Activated naive CD8-positive, alpha-beta T cell (primary cell): Measurements from ENCODE around the gene SLC34A3.
A peak's percentile ranks its signal among the peaks of the same experiment; 100 is the strongest.

Experiments used
- H3K27ac Mint-ChIP-seq: one replicate; pipeline ENCODE4 v1.8.0; 2021; ENCODE audit warnings: mixed read lengths
- H3K27me3 Mint-ChIP-seq: one replicate; pipeline ENCODE4 v1.8.0; 2021; ENCODE audit warnings: mixed read lengths
- H3K36me3 Mint-ChIP-seq: one replicate; pipeline ENCODE4 v1.8.0; 2021; ENCODE audit warnings: mixed read lengths
- H3K4me1 Mint-ChIP-seq: one replicate; pipeline ENCODE4 v1.8.0; 2021; ENCODE audit warnings: low read depth, mixed read lengths
- H3K4me3 Mint-ChIP-seq: one replicate; pipeline ENCODE4 v1.8.0; 2021; ENCODE audit warnings: mild to moderate bottlenecking, mixed read lengths
- H3K9me3 Mint-ChIP-seq: one replicate; pipeline ENCODE4 v1.8.0; 2021; ENCODE audit warnings: low read depth, mixed read lengths

The SLC34A3 gene

GRCh38 chr9:137262909-137263285, 32.2 kb downstream of the SLC34A3 start:
- Mint-ChIP-seq H3K4me1 (peaks cover 2% of the 10 kb centered on the region), H3K9me3 (no peaks in the 10 kb centered on the region), H3K27ac (no peak overlapping the region), H3K4me3 (no peak overlapping the region), H3K36me3 (peaks cover 5% of the 10 kb centered on the region), H3K27me3 (no peaks in the 10 kb centered on the region)

DNA sequence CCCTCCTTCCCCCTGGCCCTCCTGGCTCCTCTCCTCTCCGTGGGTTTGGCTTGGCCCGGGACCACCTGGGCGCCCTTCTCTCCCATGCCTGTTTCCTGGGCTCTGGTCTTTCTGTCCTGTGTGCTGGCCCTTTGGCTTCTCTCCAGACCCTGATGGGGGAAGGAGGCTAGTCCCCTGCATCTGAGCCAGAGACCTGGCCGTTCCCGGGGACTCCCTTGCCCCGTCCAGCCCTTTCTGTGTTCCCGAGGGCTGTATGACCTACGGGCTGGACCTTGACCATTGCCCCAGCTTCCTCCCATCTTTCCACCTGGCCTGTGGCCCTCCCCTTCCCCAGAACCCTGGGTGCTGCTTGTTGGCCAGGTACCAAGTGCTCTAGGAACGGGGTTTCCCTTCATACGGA, 32.8 kb downstream of the SLC34A3 start:
- Mint-ChIP-seq H3K4me3 (no peak overlapping the region), H3K27me3 (no peaks in the 10 kb centered on the region), H3K27ac (no peak overlapping the region), H3K4me1 (peaks cover 2% of the 10 kb centered on the region), H3K9me3 (no peaks in the 10 kb centered on the region), H3K36me3 (peaks cover 5% of the 10 kb centered on the region)

DNA sequence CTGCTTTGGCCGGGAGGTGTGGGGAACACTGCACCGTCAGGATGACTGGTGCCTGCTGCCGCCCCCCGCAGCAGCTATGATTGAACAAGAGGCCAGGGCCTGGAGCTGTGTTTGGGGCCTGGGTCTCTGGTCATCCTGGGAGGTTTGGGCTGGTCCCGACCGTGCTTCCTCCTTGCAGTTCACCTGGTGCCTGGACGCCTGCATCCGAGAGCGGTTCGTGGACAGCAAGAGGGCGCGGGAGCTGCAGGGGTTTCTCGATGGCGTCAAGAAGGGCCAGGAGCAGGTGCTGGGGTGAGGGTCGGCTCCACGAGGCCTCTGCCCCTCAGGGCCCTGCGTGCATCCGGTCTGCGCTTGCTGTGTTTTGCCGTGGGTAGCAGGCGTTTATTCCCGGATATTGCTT, 33.4 kb downstream of the SLC34A3 start:
- Mint-ChIP-seq H3K27ac (no peak overlapping the region), H3K4me3 (no peak overlapping the region), H3K27me3 (no peaks in the 10 kb centered on the region), H3K9me3 (no peaks in the 10 kb centered on the region), H3K36me3 (peaks cover 10% of the 10 kb centered on the region), H3K4me1 (peaks cover 2% of the 10 kb centered on the region)

DNA sequence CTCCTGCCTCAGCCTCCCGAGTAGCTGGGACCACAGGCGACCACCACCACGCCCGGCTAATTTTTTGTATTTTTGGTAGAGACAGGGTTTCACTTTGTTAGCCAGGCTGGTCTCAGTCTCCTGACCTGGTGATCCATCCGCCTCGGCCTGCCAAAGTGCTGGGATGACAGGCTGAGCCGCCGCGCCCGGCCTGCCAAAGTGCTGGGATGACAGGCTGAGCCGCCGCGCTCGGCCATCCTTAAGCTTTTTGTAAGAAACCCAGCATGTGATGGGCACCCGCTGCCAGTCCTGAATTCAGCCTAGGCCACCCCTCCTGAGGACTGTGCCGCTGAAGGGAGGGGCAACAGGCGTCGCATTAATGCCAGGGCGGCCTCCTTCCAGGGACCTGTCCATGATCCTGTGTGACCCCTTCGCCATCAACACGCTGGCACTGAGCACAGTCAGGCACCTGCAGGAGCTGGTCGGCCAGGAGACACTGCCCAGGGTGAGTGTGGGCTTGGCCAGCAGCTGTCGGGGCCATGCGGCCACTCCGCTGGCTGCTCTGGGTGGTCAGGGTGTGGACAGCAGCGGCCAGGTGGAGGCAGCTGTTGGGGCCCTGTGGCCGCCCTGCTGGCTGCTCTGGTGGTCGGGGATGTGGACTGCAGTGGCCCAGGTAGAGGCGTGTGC, 34.9 kb downstream of the SLC34A3 start:
- no peak overlapping the region for H3K27ac Mint-ChIP-seq
- peaks cover 17% of the 10 kb centered on the region for H3K36me3 Mint-ChIP-seq
- H3K4me3 Mint-ChIP-seq: no peak overlapping the region
- no peaks in the 10 kb centered on the region for H3K9me3 Mint-ChIP-seq
- H3K27me3 Mint-ChIP-seq: no peaks in the 10 kb centered on the region
- H3K4me1 Mint-ChIP-seq: peaks cover 2% of the 10 kb centered on the region

GRCh38 chr9:137266162-137266527, 35.4 kb downstream of the SLC34A3 start:
- H3K4me3 Mint-ChIP-seq: no peak overlapping the region
- H3K9me3 Mint-ChIP-seq: no peaks in the 10 kb centered on the region
- peaks cover 3% of the 10 kb centered on the region for H3K4me1 Mint-ChIP-seq
- no peak overlapping the region for H3K27ac Mint-ChIP-seq
- peaks cover 17% of the 10 kb centered on the region for H3K36me3 Mint-ChIP-seq
- no peaks in the 10 kb centered on the region for H3K27me3 Mint-ChIP-seq

DNA sequence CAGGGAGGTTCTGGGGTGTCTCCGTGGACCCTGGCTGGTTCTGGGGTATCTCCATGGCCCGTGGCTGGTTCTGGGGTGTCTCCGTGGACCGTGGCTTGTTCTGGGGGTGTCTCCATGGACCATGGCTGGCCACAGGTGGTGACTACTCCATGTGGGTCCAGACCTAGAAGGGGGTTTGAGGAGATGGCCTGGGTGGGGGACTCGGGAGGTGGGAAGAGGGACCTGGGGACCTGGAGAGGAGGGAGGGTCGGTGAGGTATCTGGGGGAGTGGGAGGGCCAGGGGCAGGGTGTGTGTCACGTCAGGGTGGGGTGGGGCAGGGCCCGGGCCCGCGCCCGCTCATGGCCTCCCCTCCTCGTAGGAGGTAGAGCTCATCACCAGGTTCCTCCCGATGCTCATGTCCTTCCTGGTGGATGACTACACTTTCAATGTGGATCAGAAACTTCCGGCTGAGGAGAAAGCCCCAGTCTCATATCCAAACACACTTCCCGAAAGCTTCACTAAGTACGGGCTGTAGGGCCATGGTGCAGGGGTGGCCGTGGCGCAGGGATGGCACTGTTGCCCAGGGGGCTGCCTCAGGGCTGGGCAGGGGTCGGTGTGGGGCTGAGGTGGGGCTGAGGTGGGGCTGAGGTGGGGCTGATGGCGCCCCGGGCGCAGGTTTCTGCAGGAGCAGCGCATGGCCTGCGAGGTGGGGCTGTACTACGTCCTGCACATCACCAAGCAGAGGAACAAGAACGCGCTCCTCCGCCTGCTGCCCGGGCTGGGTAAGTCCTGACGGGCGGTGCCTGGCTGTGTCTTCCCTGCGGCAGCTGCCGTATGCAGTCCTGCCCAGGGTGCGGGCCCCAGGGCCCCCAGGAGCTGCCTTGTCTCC, 36.1 kb downstream of the SLC34A3 start:
- Mint-ChIP-seq H3K4me1 (peaks cover 6% of the 10 kb centered on the region), H3K27ac (no peak overlapping the region), H3K9me3 (no peaks in the 10 kb centered on the region), H3K36me3 (peaks cover 13% of the 10 kb centered on the region), H3K27me3 (no peaks in the 10 kb centered on the region), H3K4me3 (no peak overlapping the region)

DNA sequence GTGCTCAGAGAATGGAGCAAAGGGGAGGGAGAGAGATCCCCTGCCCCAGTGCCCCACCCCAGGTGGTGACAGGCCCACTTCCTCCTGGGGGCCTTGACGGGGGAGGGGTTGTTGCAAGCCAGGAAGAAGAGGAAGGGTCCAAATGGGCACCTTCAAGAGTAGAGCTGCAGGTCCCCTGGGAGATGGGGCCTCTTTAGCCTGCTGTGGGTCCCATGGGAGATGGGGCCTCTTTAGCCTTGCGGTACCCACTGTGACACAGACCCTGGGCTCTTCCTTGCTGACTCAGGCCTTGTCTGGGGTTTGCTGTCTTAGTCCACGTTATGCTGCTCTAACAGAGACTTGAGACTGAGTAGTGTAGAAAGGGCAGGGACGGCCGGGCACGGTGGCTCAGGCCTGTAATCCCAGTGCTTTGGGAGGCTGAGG, 37.2 kb downstream of the SLC34A3 start:
- Mint-ChIP-seq H3K27me3 (no peaks in the 10 kb centered on the region), H3K36me3 (peaks cover 12% of the 10 kb centered on the region), H3K27ac (no peak overlapping the region), H3K9me3 (no peaks in the 10 kb centered on the region), H3K4me1 (peaks cover 6% of the 10 kb centered on the region), H3K4me3 (no peak overlapping the region)

- Mint-ChIP-seq H3K4me1 (peaks cover 6% of the 10 kb centered on the region), H3K27ac (no peak overlapping the region), H3K36me3 (peaks cover 12% of the 10 kb centered on the region), H3K4me3 (no peak overlapping the region), H3K9me3 (no peaks in the 10 kb centered on the region), H3K27me3 (no peaks in the 10 kb centered on the region)
These were observed 38.0 kb downstream of the SLC34A3 start for GRCh38 chr9:137268538-137269201.

- no peak overlapping the region for H3K4me3 Mint-ChIP-seq
- peaks cover 6% of the 10 kb centered on the region for H3K4me1 Mint-ChIP-seq
- no peak overlapping the region for H3K27ac Mint-ChIP-seq
- H3K9me3 Mint-ChIP-seq: no peaks in the 10 kb centered on the region
- H3K36me3 Mint-ChIP-seq: peaks cover 12% of the 10 kb centered on the region
- no peaks in the 10 kb centered on the region for H3K27me3 Mint-ChIP-seq
These were observed 38.6 kb downstream of the SLC34A3 start for GRCh38 chr9:137269231-137269772.

- Mint-ChIP-seq H3K9me3 (no peaks in the 10 kb centered on the region), H3K27me3 (no peaks in the 10 kb centered on the region), H3K36me3 (peaks cover 12% of the 10 kb centered on the region), H3K27ac (peak overlapping the region; percentile 2), H3K4me3 (peak overlapping the region; percentile 4), H3K4me1 (peaks cover 14% of the 10 kb centered on the region)
These were observed 40.4 kb downstream of the SLC34A3 start for GRCh38 chr9:137270929-137271695.

- Mint-ChIP-seq H3K27ac (no peak overlapping the region), H3K9me3 (no peaks in the 10 kb centered on the region), H3K4me3 (peak overlapping the region; percentile 4), H3K36me3 (peaks cover 12% of the 10 kb centered on the region), H3K4me1 (peaks cover 14% of the 10 kb centered on the region), H3K27me3 (no peaks in the 10 kb centered on the region)
These were observed 41.0 kb downstream of the SLC34A3 start for GRCh38 chr9:137271696-137272076.

DNA sequence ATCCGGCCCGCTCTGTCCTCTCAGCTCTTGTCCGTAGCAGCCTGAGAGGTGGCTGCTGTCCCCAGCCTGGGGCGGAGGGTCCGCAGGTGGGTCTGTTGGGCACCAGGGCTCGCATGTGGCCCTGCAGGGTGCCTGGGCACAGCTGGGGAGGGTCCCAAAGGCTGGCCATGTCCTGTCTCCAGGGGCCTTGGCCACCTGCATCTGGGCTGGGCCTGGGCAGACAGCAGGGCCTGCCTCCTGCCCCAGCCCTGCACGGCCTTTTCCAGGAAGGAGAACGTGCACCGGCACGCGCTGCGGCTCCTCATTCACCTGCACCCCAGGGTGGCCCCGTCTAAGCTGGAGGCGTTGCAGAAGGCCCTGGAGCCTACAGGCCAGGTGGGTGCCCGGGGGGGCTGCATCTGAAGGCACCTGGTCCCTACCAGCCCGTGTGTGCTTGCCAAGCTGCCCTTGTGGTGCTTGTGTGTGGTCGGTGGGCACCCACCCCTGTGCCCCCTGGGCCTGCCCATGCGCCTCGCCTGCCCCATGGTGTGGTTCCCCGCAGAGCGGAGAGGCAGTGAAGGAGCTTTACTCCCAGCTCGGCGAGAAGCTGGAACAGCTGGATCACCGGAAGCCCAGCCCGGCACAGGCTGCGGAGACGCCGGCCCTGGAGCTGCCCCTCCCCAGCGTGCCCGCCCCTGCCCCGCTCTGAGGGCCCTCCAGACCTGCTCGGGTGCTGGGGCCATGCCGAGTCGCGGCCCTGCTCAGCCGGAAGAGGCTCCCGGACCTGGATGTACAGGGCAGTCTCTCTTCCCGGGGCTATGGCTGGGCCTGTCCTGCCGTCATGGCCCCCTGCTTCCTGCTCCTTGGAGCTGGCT, 41.8 kb downstream of the SLC34A3 start:
- H3K9me3 Mint-ChIP-seq: no peaks in the 10 kb centered on the region
- no peaks in the 10 kb centered on the region for H3K27me3 Mint-ChIP-seq
- H3K4me1 Mint-ChIP-seq: peaks cover 14% of the 10 kb centered on the region
- H3K4me3 Mint-ChIP-seq: no peak overlapping the region
- peaks cover 12% of the 10 kb centered on the region for H3K36me3 Mint-ChIP-seq
- no peak overlapping the region for H3K27ac Mint-ChIP-seq

DNA sequence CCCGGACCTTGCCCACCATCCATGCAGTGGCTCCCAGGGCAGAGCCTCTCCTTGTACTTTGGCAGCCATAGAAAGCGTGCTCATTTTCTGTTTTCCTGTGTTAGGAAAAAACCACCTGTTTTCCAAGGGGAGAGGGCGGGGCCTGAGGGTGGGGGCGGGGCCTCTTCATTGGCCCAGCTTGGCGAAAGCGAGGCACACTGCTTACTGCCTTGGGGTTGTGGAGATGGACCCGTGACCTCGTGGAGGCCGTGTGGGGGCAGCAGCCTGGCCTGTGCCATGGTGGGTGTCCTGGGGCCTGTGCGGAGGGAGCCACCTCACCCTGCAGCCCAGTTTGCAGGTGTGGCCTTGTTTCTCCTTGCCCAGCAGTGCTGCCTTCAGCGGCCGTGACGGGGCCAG, 42.4 kb downstream of the SLC34A3 start:
- H3K27me3 Mint-ChIP-seq: no peaks in the 10 kb centered on the region
- peaks cover 12% of the 10 kb centered on the region for H3K36me3 Mint-ChIP-seq
- H3K4me3 Mint-ChIP-seq: no peak overlapping the region
- H3K27ac Mint-ChIP-seq: no peak overlapping the region
- H3K4me1 Mint-ChIP-seq: peaks cover 14% of the 10 kb centered on the region
- H3K9me3 Mint-ChIP-seq: no peaks in the 10 kb centered on the region
